Measurements from ENCODE around the gene GFOD1. TPM values are rescaled to one million over a fixed set of nuclear protein-coding genes. Genes with fewer than 3 reads are reported as not detected.
"Not testable (repeated sequence)": the region's sequence is repeated elsewhere in the genome, so short reads cannot be mapped to it uniquely, and the experiment has no call there.

GFOD1 gene
- total RNA-seq, 2 experiments from 2014 or later: 8.0 to 8.7 TPM

GRCh38 chr6:13435477-13436246 is 51.7 kb downstream of the GFOD1 start:
- no peaks in the 10 kb centered on the region for H3K27me3 Mint-ChIP-seq (ENCODE audit: low read depth)
- POLR2A ChIA-PET: interaction anchor here (1.0 kb wide), 1 partner anchor 19 kb away, joined by 3 read pairs; no protein-coding TSS in a partner anchor
- H3K27ac Mint-ChIP-seq: peak overlapping the region; percentile 82
- no peaks in the 10 kb centered on the region for H3K9me3 Mint-ChIP-seq (ENCODE audit: insufficient read depth)
- H3K36me3 Mint-ChIP-seq (ENCODE audit: low read depth): peaks cover 18% of the 10 kb centered on the region
- DNase-seq (no peak), ATAC-seq (no peak)
- peaks cover 67% of the 10 kb centered on the region for H3K4me1 Mint-ChIP-seq (ENCODE audit: low read depth)
- H3K4me3 Mint-ChIP-seq: peak overlapping the region; percentile 42
- CTCF ChIA-PET: interaction anchor here (1.1 to 1.7 kb wide), 2 partner anchors 13 to 18 kb away, joined by 4 to 7 read pairs; no protein-coding TSS in a partner anchor

- no peak overlapping the region for H3K4me3 Mint-ChIP-seq
Observed at GRCh38 chr6:13434777-13435176, 52.6 kb downstream of the GFOD1 start.

GRCh38 chr6:13434135-13434775 is 53.1 kb downstream of the GFOD1 start:
- POLR2A ChIA-PET; CTCF ChIA-PET; ATAC-seq; H3K9me3 Mint-ChIP-seq (ENCODE audit: insufficient read depth); DNase-seq; H3K4me3 Mint-ChIP-seq; H3K27me3 Mint-ChIP-seq (ENCODE audit: low read depth): not testable (repeated sequence)
- Mint-ChIP-seq H3K27ac (peak overlapping the region; percentile 82), H3K4me1 (ENCODE audit: low read depth) (peaks cover 76% of the 10 kb centered on the region), H3K36me3 (ENCODE audit: low read depth) (peaks cover 21% of the 10 kb centered on the region)

More at GRCh38 chr6:13434777-13435176, 52.6 kb downstream of the GFOD1 start:
- ATAC-seq (no peak), DNase-seq (no peak)
- Mint-ChIP-seq H3K4me1 (ENCODE audit: low read depth) (peaks cover 72% of the 10 kb centered on the region), H3K27me3 (ENCODE audit: low read depth) (no peaks in the 10 kb centered on the region), H3K27ac (peak overlapping the region; percentile 82), H3K36me3 (ENCODE audit: low read depth) (peaks cover 20% of the 10 kb centered on the region), H3K9me3 (ENCODE audit: insufficient read depth) (no peaks in the 10 kb centered on the region)
- CTCF ChIA-PET: no interaction called here
- POLR2A ChIA-PET: no interaction called here

DNA sequence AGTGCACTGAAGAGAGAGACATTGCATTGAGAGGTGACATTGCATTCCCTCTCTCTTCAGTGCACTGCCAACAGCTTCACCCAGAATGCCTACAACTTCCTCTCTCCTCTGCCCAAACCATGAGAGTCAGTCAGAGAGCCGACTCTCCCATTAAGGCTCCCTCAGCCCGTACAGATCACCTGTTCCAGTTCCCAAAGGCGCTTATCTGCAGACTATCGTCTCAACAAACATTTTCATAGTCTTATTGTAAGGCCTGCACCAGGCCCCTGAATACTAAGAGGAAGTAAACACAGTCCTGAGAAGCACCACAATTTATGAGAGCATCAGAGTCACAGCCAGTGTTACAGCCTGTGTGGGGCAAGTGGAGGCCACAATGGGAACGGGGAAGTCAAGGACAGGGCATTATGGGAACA is 53.7 kb downstream of the GFOD1 start:
- no peak for DNase-seq
- H3K4me1 Mint-ChIP-seq (ENCODE audit: low read depth): peaks cover 82% of the 10 kb centered on the region
- no peak for ATAC-seq
- H3K9me3 Mint-ChIP-seq (ENCODE audit: insufficient read depth): no peaks in the 10 kb centered on the region
- H3K27me3 Mint-ChIP-seq (ENCODE audit: low read depth): no peaks in the 10 kb centered on the region
- peaks cover 21% of the 10 kb centered on the region for H3K36me3 Mint-ChIP-seq (ENCODE audit: low read depth)
- H3K27ac Mint-ChIP-seq: peak overlapping the region; percentile 79
- H3K4me3 Mint-ChIP-seq: no peak overlapping the region
- ChIA-PET POLR2A (interaction anchor here (1.3 kb wide), 1 partner anchor 44 kb away, joined by 3 read pairs; no protein-coding TSS in a partner anchor), CTCF (interaction anchor here (0.9 to 1.9 kb wide), 4 partner anchors 19 to 182 kb away, joined by 3 to 7 read pairs (median 3); partner anchors contain the start of gene NOL7)

GRCh38 chr6:13432526-13433184 is 54.7 kb downstream of the GFOD1 start:
- Mint-ChIP-seq H3K4me1 (ENCODE audit: low read depth) (peaks cover 91% of the 10 kb centered on the region), H3K27me3 (ENCODE audit: low read depth) (no peaks in the 10 kb centered on the region), H3K4me3 (peak overlapping the region; percentile 12), H3K36me3 (ENCODE audit: low read depth) (peaks cover 21% of the 10 kb centered on the region), H3K27ac (peak overlapping the region; percentile 84), H3K9me3 (ENCODE audit: insufficient read depth) (no peaks in the 10 kb centered on the region)
- POLR2A ChIA-PET: interaction anchor here (0.8 to 1.7 kb wide), 4 partner anchors 45 to 143 kb away, joined by 3 to 4 read pairs (median 4); partner anchors contain the start of gene SIRT5
- ATAC-seq (peak; percentile 26), DNase-seq (peak; percentile 57)
- CTCF ChIA-PET: interaction anchor here (0.9 to 1.9 kb wide), 9 partner anchors 20 to 183 kb away, joined by 3 to 7 read pairs (median 4); partner anchors contain the start of genes NOL7, SIRT5 and TBC1D7

- Mint-ChIP-seq H3K27me3 (ENCODE audit: low read depth) (no peaks in the 10 kb centered on the region), H3K27ac (peak overlapping the region; percentile 84), H3K4me1 (ENCODE audit: low read depth) (peaks cover 92% of the 10 kb centered on the region), H3K4me3 (peak overlapping the region; percentile 64), H3K9me3 (ENCODE audit: insufficient read depth) (no peaks in the 10 kb centered on the region), H3K36me3 (ENCODE audit: low read depth) (peaks cover 21% of the 10 kb centered on the region)
- ATAC-seq (peak; percentile 24), DNase-seq (peak; percentile 57)
- ChIA-PET POLR2A (interaction anchor here (0.8 to 1.7 kb wide), 3 partner anchors 76 to 142 kb away, joined by 3 to 4 read pairs (median 4); partner anchors contain the start of gene SIRT5), CTCF (interaction anchor here (0.7 to 1.9 kb wide), 12 partner anchors 18 to 144 kb away, joined by 3 to 7 read pairs (median 4); partner anchors contain the start of genes SIRT5 and TBC1D7)
Observed at GRCh38 chr6:13431861-13432465, 55.4 kb downstream of the GFOD1 start.

DNA sequence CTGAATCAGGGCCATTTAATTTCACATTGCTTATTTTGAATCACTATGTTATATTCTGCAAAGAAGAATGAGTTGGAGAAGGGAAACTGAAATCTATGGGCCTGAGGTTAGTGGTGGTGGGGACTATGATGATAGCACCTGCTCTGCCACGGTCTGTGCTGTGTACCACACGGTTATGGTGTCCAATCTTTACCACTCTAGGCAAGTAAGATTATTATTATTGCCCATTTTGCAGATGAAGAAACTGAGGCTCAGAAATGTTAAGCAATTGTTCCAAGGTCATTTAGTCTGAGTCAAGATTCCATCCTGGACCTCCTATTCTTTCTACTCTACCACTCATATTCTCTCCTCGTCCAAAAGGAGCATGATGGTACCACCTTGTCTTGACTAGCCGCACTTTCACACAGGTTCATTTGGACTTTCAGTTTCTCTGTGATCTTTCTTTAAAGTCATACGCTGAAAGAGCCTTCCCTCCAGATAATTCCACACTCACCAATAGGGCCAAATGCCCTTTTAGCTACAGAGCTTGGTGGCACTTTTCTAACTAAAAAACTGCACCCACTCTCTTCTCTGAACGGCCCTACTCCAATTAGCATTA is 56.2 kb downstream of the GFOD1 start:
- peak overlapping the region; percentile 84 for H3K27ac Mint-ChIP-seq
- ChIA-PET POLR2A (interaction anchor here (0.8 to 1.7 kb wide), 2 partner anchors 76 to 103 kb away, joined by 3 to 4 read pairs; no protein-coding TSS in a partner anchor), CTCF (interaction anchor here (0.7 to 2.5 kb wide), 8 partner anchors 19 to 144 kb away, joined by 3 to 16 read pairs (median 4); partner anchors contain the start of gene SIRT5)
- peaks cover 18% of the 10 kb centered on the region for H3K36me3 Mint-ChIP-seq (ENCODE audit: low read depth)
- H3K4me1 Mint-ChIP-seq (ENCODE audit: low read depth): peaks cover 91% of the 10 kb centered on the region
- H3K9me3 Mint-ChIP-seq (ENCODE audit: insufficient read depth): no peaks in the 10 kb centered on the region
- DNase-seq (no peak), ATAC-seq (no peak)
- no peak overlapping the region for H3K4me3 Mint-ChIP-seq
- no peaks in the 10 kb centered on the region for H3K27me3 Mint-ChIP-seq (ENCODE audit: low read depth)

DNA sequence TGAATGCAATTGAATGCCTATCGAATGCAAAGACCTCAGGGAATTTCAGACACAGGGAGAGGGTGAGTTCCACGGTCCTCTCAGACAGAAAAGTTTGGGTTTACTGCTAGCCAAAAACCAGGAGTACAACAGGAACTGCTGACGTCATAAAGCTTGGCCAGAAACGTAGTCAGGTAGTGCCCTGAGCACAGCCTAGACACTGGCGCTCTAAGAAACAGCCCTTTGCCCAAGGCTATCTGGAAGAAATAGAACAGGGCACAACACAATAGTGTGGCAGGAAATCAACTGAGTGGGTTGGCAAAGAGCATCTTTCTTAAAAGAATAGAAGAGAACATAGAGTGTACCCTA is 58.0 kb downstream of the GFOD1 start:
- Mint-ChIP-seq H3K27me3 (ENCODE audit: low read depth) (no peaks in the 10 kb centered on the region), H3K4me1 (ENCODE audit: low read depth) (peaks cover 88% of the 10 kb centered on the region), H3K36me3 (ENCODE audit: low read depth) (peaks cover 12% of the 10 kb centered on the region), H3K4me3 (peak overlapping the region; percentile 57), H3K27ac (peak overlapping the region; percentile 93), H3K9me3 (ENCODE audit: insufficient read depth) (no peaks in the 10 kb centered on the region)
- no peak for ATAC-seq
- POLR2A ChIA-PET: interaction anchor here (0.6 to 1.7 kb wide), 2 partner anchors 49 to 101 kb away, joined by 3 to 7 read pairs; partner anchors contain the start of gene TBC1D7
- DNase-seq: no peak
- CTCF ChIA-PET: interaction anchor here (0.9 to 2.5 kb wide), 19 partner anchors 9 to 146 kb away, joined by 3 to 16 read pairs (median 4); partner anchors contain the start of genes GFOD1 and SIRT5

- Mint-ChIP-seq H3K27ac (peak overlapping the region; percentile 93), H3K4me3 (peak overlapping the region; percentile 57), H3K4me1 (ENCODE audit: low read depth) (peaks cover 82% of the 10 kb centered on the region), H3K36me3 (ENCODE audit: low read depth) (peaks cover 7% of the 10 kb centered on the region), H3K9me3 (ENCODE audit: insufficient read depth) (no peaks in the 10 kb centered on the region), H3K27me3 (ENCODE audit: low read depth) (no peaks in the 10 kb centered on the region)
- ATAC-seq (no peak), DNase-seq (no peak)
- POLR2A ChIA-PET: interaction anchor here (0.6 to 1.7 kb wide), 2 partner anchors 48 to 100 kb away, joined by 3 to 7 read pairs; partner anchors contain the start of gene TBC1D7
- CTCF ChIA-PET: interaction anchor here (0.9 to 2.5 kb wide), 25 partner anchors 9 to 146 kb away, joined by 3 to 16 read pairs (median 4); partner anchors contain the start of genes GFOD1, SIRT5 and TBC1D7
Observed at GRCh38 chr6:13428583-13429405, 58.6 kb downstream of the GFOD1 start.

All from activated CD8-positive, alpha-beta T cell treated with anti-CD3 and anti-CD28 coated beads, Interleukin-2, amount 10 ng/mL, durations not matched to agents 7 days and 5 days (primary cell).